HepG2 (cell line): ENCODE measurements around the gene B3GNT7. TPM values are rescaled to one million over a fixed set of nuclear protein-coding genes. Genes with fewer than 3 reads are reported as not detected.

Source experiments
- ATAC-seq: fragments of 200-7000 bp; cut with Tn5 transposase; 3 replicates; pipeline ENCODE4 v1.9.1; 2020; ENCODE audit warnings: mild to moderate bottlenecking, moderate library complexity
- BruUV-seq: library from RNA; stranded (reverse); fragments of 400-500 nt; replicated peaks from 2 replicates; lab custom pipeline; 2021; lab: Mats Ljungman, UMichigan
- CTCF ChIA-PET: fragments of 300-600 bp; formaldehyde crosslinking; extraction: SDS; loops from one replicate; lab custom pipeline; 2021; ENCODE audit warnings: low total read pairs, inconsistent platforms, low intra/inter-chr PET ratio; lab: Yijun Ruan, JAX
- POLR2A ChIA-PET: fragments of 350-600 bp; sonication (Branson Sonifier 250); formaldehyde crosslinking; loops from one replicate; lab custom pipeline; 2020; ENCODE audit warnings: antibody characterized with exemption, inconsistent platforms; lab: Yijun Ruan, JAX
- DNase-seq: peaks from one replicate; pipeline ENCODE4 v3.0.0-alpha.2; 2015; ENCODE audit warnings: low spot score
- FAIRE-seq: peaks from 3 replicates; lab custom pipeline; 2011; peaks lifted over from hg19 to GRCh38; lab: Jason Lieb, UNC
- H2AFZ ChIP-seq: one replicate; pipeline ENCODE4 v1.6.1; 2011; ENCODE audit warnings: low read length, inconsistent platforms
- H3K27ac ChIP-seq: fragments of 300-600 bp; 3 replicates; pipeline ENCODE4 v1.8.0; 2011; ENCODE audit warnings: mixed run types, mild to moderate bottlenecking, mixed read lengths, low read length, inconsistent platforms; ENCODE audit not compliant: insufficient read depth; ENCODE audit errors: extremely low read length
- H3K27me3 ChIP-seq, 2 experiments: fragments of 200-600 bp in 1 of 2; 2 replicates in 1 of 2; 3 replicates in 1 of 2; pipeline versions ENCODE4 v1.6.0 to v1.8.0; 2011; ENCODE audit warnings: low read length in 2 of 2, mild to moderate bottlenecking in 2 of 2, moderate library complexity in 2 of 2, inconsistent platforms in 1 of 2; ENCODE audit not compliant: insufficient read depth in 2 of 2, control insufficient read depth in 1 of 2
- H3K36me3 ChIP-seq, 2 experiments: fragments of 200-600 bp in 1 of 2; replicated peaks in 1 of 2; 2 replicates in 1 of 2; 3 replicates in 1 of 2; pipeline versions ENCODE4 v1.5.1 to v1.8.0; 2011; ENCODE audit warnings: low read length in 2 of 2, inconsistent platforms in 1 of 2; ENCODE audit not compliant: insufficient read depth in 2 of 2, control insufficient read depth in 1 of 2
- H3K4me1 ChIP-seq: 2 replicates; pipeline ENCODE4 v1.5.1; 2012; ENCODE audit warnings: low read length, inconsistent platforms; ENCODE audit not compliant: insufficient read depth
- H3K4me2 ChIP-seq: 2 replicates; pipeline ENCODE4 v1.6.0; 2011; ENCODE audit warnings: low read depth, low read length, inconsistent platforms
- H3K4me3 ChIP-seq, 3 experiments: fragments of 200-600 bp in 1 of 3; sonication (generic), shearing (Covaris generic) in 1 of 3; replicated peaks in 1 of 3; 2 replicates each; pipeline ENCODE4 v1.5.1; 2011 to 2016; ENCODE audit warnings: low read length in 3 of 3, inconsistent platforms in 2 of 3, low read depth in 2 of 3, mild to moderate bottlenecking in 2 of 3, control low read depth in 1 of 3, mixed read lengths in 1 of 3; ENCODE audit not compliant: insufficient read depth in 1 of 3
- H3K79me2 ChIP-seq: one replicate; pipeline ENCODE4 v1.6.1; 2011; ENCODE audit warnings: low read length, inconsistent platforms; ENCODE audit not compliant: insufficient read depth
- H3K9ac ChIP-seq: 2 replicates; pipeline ENCODE4 v1.6.0; 2011; ENCODE audit warnings: mild to moderate bottlenecking, low read depth, low read length, inconsistent platforms; ENCODE audit not compliant: insufficient read depth
- H3K9me3 ChIP-seq: 2 replicates; pipeline ENCODE4 v1.5.1; 2012; ENCODE audit warnings: mild to moderate bottlenecking, low read length
- H4K20me1 ChIP-seq: 2 replicates; pipeline ENCODE4 v1.6.0; 2011; ENCODE audit warnings: inconsistent platforms, mild to moderate bottlenecking, low read length, moderate library complexity; ENCODE audit not compliant: insufficient read depth
- EP300 ChIP-seq, 3 experiments: sonication (generic) in 1 of 3; formaldehyde crosslinking in 1 of 3; IDR thresholded peaks; 2 replicates each; pipeline versions ENCODE4 v1.5.1 to v1.6.1; 2011 to 2020; ENCODE audit warnings: low read depth in 2 of 3, low read length in 2 of 3, borderline replicate concordance in 1 of 3, improper control_type of control experiment in 1 of 3, mild to moderate bottlenecking in 1 of 3, missing genetic modification reagents in 1 of 3, moderate library complexity in 1 of 3
- EZH2 ChIP-seq: conservative IDR thresholded peaks from 2 replicates; pipeline ENCODE4 v1.6.1; 2012; ENCODE audit warnings: mild to moderate bottlenecking, low read depth, low read length, moderate library complexity
- GABPA ChIP-seq, 2 experiments: IDR thresholded peaks; 2 replicates each; pipeline ENCODE4 v1.6.1; 2011 to 2016; ENCODE audit warnings: low read depth in 2 of 2, low read length in 1 of 2, missing biosample characterization in 1 of 2, missing genetic modification characterization in 1 of 2
- MTF2 ChIP-seq: sonication (generic); formaldehyde crosslinking; IDR thresholded peaks from 2 replicates; pipeline ENCODE4 v1.5.0; 2020; ENCODE audit warnings: missing genetic modification reagents, borderline replicate concordance
- MYPOP ChIP-seq: sonication (generic); formaldehyde crosslinking; IDR thresholded peaks from 2 replicates; pipeline ENCODE4 v1.8.1; 2023; ENCODE audit warnings: mild to moderate bottlenecking, moderate library complexity, missing genetic modification reagents
- SMAD3 ChIP-seq: sonication (generic); formaldehyde crosslinking; IDR thresholded peaks from 2 replicates; pipeline ENCODE4 v1.4.0; 2020; ENCODE audit warnings: missing genetic modification reagents
- ZNF260 ChIP-seq: sonication (generic); formaldehyde crosslinking; IDR thresholded peaks from 2 replicates; pipeline ENCODE4 v1.4.0; 2020; ENCODE audit warnings: missing genetic modification reagents, low read depth, mild to moderate bottlenecking, borderline replicate concordance
- ZNF496 ChIP-seq: sonication (generic); formaldehyde crosslinking; IDR thresholded peaks from 2 replicates; pipeline ENCODE4 v1.8.1; 2023; ENCODE audit warnings: mild to moderate bottlenecking, moderate library complexity, missing genetic modification reagents; ENCODE audit not compliant: insufficient replicate concordance
- ZNF616 ChIP-seq: sonication (generic); formaldehyde crosslinking; IDR thresholded peaks from 2 replicates; pipeline ENCODE4 v1.5.0; 2020; ENCODE audit warnings: low read depth, mild to moderate bottlenecking, missing genetic modification reagents
- ZNF687 ChIP-seq: sonication (generic); formaldehyde crosslinking; IDR thresholded peaks from 2 replicates; pipeline ENCODE4 v1.5.1; 2020; ENCODE audit warnings: mild to moderate bottlenecking, missing genetic modification reagents, moderate library complexity
- ZNF746 ChIP-seq: sonication (generic); formaldehyde crosslinking; IDR thresholded peaks from 2 replicates; pipeline ENCODE4 v1.8.0; 2022; ENCODE audit warnings: mild to moderate bottlenecking, missing genetic modification reagents
- ZNF773 ChIP-seq: sonication (generic); formaldehyde crosslinking; IDR thresholded peaks from 2 replicates; pipeline ENCODE4 v1.4.0; 2020; ENCODE audit warnings: missing genetic modification reagents, borderline replicate concordance
- ZNF777 ChIP-seq: sonication (generic); formaldehyde crosslinking; IDR thresholded peaks from 2 replicates; pipeline ENCODE4 v1.4.0; 2020; ENCODE audit warnings: missing genetic modification reagents
- ZXDC ChIP-seq: sonication (generic); formaldehyde crosslinking; IDR thresholded peaks from 2 replicates; pipeline ENCODE4 v1.5.0; 2020; ENCODE audit warnings: mild to moderate bottlenecking, missing genetic modification reagents
- WGBS: methylation state at CpG from one replicate; pipeline ENCODE4 v1.1.6; 2017; ENCODE audit warnings: low lambda C conversion rate; 5-methylcytosine and 5-hydroxymethylcytosine counted together
- in situ Hi-C: cut with HindIII; loops from 2 replicates; pipeline ENCODE4 v1.10.0; 2017; ENCODE audit warnings: low pct_unique_long_range_greater_than_20kb; ENCODE audit not compliant: extremely low pct_ligation_motif_present
- intact Hi-C: fragments of 100-400 bp; cut with micrococcal nuclease; formaldehyde crosslinking; loops from one replicate; pipeline ENCODE4 v1.10.0; 2022; ENCODE audit not compliant: unreplicated experiment
- polyA plus RNA-seq, 8 experiments: library from polyadenylated mRNA; depleted of rRNA in 3 of 8; stranded (reverse) in 7 of 8; unstranded in 1 of 8; fragments of >200 nt; fragmentation: Illumina TruSeq in 4 of 8; extraction: Trizol in 4 of 8; gene quantifications; 2 replicates each; pipeline versions ENCODE4 v1.2.1 to v1.2.3, GENCODE V29; 2011 to 2016; ENCODE audit warnings: low read depth in 4 of 8, missing spikeins in 1 of 8, mixed read lengths in 1 of 8; ENCODE audit not compliant: insufficient read depth in 1 of 8
- total RNA-seq, 5 experiments: library from RNA; depleted of rRNA; stranded (reverse); fragments of >200 nt; fragmentation: Illumina TruSeq; extraction: Trizol; gene quantifications; 2 replicates each; pipeline ENCODE4 v1.2.3, GENCODE V29; 2016; ENCODE audit warnings: low read depth in 1 of 5

B3GNT7 gene
- total and polyA plus RNA-seq, 2 of the 13 experiments (the other 11 are each of a cell fraction or from before 2014, with no cell fraction given): 0.04 to 0.24 TPM

- peak overlapping the region in 2 of 3 experiments; percentile 22 to 53; a peak in 2 of 6 replicates for H3K4me3 ChIP-seq
- DNase-seq (no peak), FAIRE-seq (no peak), ATAC-seq (0 out of 3 replicates have a peak, but pooled peaks have one; percentile 0)
- no peak overlapping the region for H3K27ac ChIP-seq
- ChIA-PET CTCF (no interaction called here), POLR2A (no interaction called here)
- H3K79me2 ChIP-seq: no peaks in the 10 kb centered on the region
- no peaks in the 10 kb centered on the region for H3K9me3 ChIP-seq
- WGBS: 9% methylated on average over 28 of the region's 41 CpGs
- intact Hi-C loops: no loop called here
- BruUV-seq: no TSS peak
- peaks cover 40% of the 10 kb centered on the region for H3K4me1 ChIP-seq
- no peaks in the 10 kb centered on the region for H3K36me3 ChIP-seq
- H3K9ac ChIP-seq: no peak overlapping the region
- peaks cover 15 to 67% of the 10 kb centered on the region in 2 experiments for H3K27me3 ChIP-seq
- H4K20me1 ChIP-seq: no peaks in the 10 kb centered on the region
- H3K4me2 ChIP-seq: peak overlapping the region; percentile 68
- in situ Hi-C loops: loop anchor here (10.0 kb wide), 1 partner anchor 101 kb away; no protein-coding TSS in a partner anchor
- no peak overlapping the region for H2AFZ ChIP-seq
- TF ChIP-seq MTF2: peak; percentile 41; the same call in 1 of the 2 replicates
- TF ChIP-seq MYPOP (CRISPR knock-in tag): no peak
- TF ChIP-seq ZNF616 (CRISPR knock-in tag): no peak
- TF ChIP-seq ZNF260: no peak
- no peak for TF ChIP-seq ZNF746
- no peak for TF ChIP-seq GABPA (IDR thresholded peaks at IDR 0.05; ENCODE audit: low read depth, low read length)
- TF ChIP-seq GABPA (CRISPR knock-in tag; IDR thresholded peaks at IDR 0.05; ENCODE audit: low read depth): no peak
- no peak for TF ChIP-seq ZNF496 (CRISPR knock-in tag)
- TF ChIP-seq EP300 (IDR thresholded peaks at IDR 0.05; ENCODE audit: low read depth in 2 of 2, low read length in 2 of 2): no peak
- TF ChIP-seq EP300 (CRISPR knock-in tag; IDR thresholded peaks at IDR 0.05; ENCODE audit: borderline replicate concordance): no peak
- peak; percentile 83; the same call in 1 of the 2 replicates for TF ChIP-seq EZH2
- peak; percentile 20; the same call in 1 of the 2 replicates for TF ChIP-seq ZNF687
- no peak for TF ChIP-seq ZXDC (CRISPR knock-in tag)
- TF ChIP-seq ZNF777 (CRISPR knock-in tag): peak; percentile 67; the same call in 1 of the 2 replicates
- TF ChIP-seq ZNF773 (CRISPR knock-in tag): no peak
- no peak for TF ChIP-seq SMAD3 (CRISPR knock-in tag)
Measured at GRCh38 chr2:231396058-231396821, 730 bp downstream of the B3GNT7 start.
